ENCODE measurements around the gene TGFB2.

TGFB2 gene

DNA sequence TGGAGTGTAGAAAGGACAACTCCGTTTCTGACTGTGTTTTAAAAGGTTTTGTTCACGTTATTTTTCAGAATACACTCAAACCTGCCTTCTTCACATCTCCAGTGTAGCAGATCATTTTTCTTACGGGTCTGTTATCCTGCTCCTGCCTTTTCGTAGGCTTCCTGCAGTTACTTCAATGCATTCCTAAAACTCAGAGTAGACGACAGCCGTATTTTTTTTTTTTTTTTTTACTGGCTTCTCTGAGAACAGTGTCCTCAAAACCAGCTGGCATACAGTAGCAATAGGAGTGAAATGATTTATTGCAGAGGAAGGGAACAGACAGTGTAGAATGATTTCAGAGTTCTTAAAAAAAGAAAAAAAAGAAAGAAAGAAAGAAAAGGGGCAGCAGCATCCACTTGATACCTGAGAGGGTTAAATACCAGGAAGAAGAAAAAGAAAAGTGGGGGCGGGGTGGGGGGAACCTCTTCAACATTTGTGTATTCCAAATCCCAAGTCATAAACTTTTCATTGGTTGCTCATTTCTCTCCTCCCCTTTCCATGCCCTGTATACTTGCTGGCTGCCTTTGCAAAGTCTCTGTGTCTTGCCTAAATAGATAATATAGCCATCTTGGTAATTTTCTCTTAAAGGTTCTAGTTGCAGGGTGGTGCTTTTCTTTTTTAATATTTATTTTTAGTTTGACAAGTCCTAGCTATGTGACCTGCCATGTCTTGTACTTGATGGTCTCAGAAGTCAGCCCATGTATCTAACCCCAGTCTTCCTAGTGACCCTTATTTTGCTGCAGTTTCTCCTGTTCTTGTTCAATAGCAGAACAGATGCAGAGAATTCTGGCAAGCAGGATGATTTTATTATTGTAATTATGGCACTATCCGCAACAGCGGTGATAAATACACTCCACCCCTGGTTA is 2.8 kb downstream of the TGFB2 start:
- peaks cover 14% of the 10 kb centered on the region for H3K36me3 ChIP-seq (replicated peaks; ENCODE audit: low read depth, low read length)
- H4K20me1 ChIP-seq (ENCODE audit: insufficient read depth, low read length): no peaks in the 10 kb centered on the region
- H3K79me2 ChIP-seq (ENCODE audit: low read length): no peaks in the 10 kb centered on the region
- no peak overlapping the region for H3K4me2 ChIP-seq (ENCODE audit: low read length)
- no peak overlapping the region for H3K9ac ChIP-seq (ENCODE audit: low read length)
- H3K4me1 ChIP-seq (ENCODE audit: low read length): peaks cover 10% of the 10 kb centered on the region
- peaks cover 5% of the 10 kb centered on the region for H3K27me3 ChIP-seq (ENCODE audit: low read depth, low read length)
- no peak overlapping the region for H2AFZ ChIP-seq (ENCODE audit: low read depth, low read length)
- H3K9me3 ChIP-seq (ENCODE audit: insufficient read depth, low read length): no peaks in the 10 kb centered on the region
- no peak overlapping the region for H3K27ac ChIP-seq (ENCODE audit: low read length)
- TF ChIP-seq, protein P1, sequence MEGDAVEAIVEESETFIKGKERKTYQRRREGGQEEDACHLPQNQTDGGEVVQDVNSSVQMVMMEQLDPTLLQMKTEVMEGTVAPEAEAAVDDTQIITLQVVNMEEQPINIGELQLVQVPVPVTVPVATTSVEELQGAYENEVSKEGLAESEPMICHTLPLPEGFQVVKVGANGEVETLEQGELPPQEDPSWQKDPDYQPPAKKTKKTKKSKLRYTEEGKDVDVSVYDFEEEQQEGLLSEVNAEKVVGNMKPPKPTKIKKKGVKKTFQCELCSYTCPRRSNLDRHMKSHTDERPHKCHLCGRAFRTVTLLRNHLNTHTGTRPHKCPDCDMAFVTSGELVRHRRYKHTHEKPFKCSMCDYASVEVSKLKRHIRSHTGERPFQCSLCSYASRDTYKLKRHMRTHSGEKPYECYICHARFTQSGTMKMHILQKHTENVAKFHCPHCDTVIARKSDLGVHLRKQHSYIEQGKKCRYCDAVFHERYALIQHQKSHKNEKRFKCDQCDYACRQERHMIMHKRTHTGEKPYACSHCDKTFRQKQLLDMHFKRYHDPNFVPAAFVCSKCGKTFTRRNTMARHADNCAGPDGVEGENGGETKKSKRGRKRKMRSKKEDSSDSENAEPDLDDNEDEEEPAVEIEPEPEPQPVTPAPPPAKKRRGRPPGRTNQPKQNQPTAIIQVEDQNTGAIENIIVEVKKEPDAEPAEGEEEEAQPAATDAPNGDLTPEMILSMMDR (IDR thresholded peaks at IDR 0.05; ENCODE audit: low read depth, low read length): no peak
- no peak for TF ChIP-seq EZH2phosphoT487 (IDR thresholded peaks at IDR 0.05; ENCODE audit: low read depth)
- H3K4me3 ChIP-seq (ENCODE audit: low read length): no peak overlapping the region

DNA sequence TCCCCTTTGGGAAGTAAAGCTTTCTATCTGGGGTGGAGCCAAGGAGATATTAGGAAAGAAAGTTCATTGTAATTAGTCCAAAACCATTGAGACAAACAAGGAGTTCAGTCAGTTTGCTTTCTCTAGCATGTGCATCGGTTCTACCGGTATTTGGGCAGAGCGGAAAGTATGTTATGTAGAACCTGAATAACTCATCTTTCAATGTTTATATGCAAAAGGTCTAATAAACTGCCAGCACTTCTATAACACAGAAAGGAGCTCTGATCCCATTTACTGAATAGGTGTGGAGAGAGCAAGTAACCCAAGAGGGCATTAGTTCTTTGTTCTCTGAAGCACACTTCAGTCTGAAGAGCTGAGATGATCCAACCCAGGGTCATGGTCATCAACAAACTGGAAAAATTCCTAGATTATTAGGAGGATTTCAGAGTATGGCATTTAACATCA is 3.5 kb downstream of the TGFB2 start:
- Histone ChIP-seq H4K20me1 (ENCODE audit: insufficient read depth, low read length) (no peaks in the 10 kb centered on the region), H2AFZ (ENCODE audit: low read depth, low read length) (no peak overlapping the region), H3K4me2 (ENCODE audit: low read length) (no peak overlapping the region), H3K79me2 (ENCODE audit: low read length) (no peaks in the 10 kb centered on the region), H3K27ac (ENCODE audit: low read length) (no peak overlapping the region), H3K36me3 (replicated peaks; ENCODE audit: low read depth, low read length) (peaks cover 14% of the 10 kb centered on the region), H3K27me3 (ENCODE audit: low read depth, low read length) (peaks cover 5% of the 10 kb centered on the region), H3K4me1 (ENCODE audit: low read length) (peaks cover 10% of the 10 kb centered on the region), H3K4me3 (ENCODE audit: low read length) (no peak overlapping the region), H3K9me3 (ENCODE audit: insufficient read depth, low read length) (no peaks in the 10 kb centered on the region), H3K9ac (ENCODE audit: low read length) (no peak overlapping the region)
- TF ChIP-seq, protein P1 (IDR thresholded peaks at IDR 0.05; ENCODE audit: low read depth, low read length): no peak
- no peak for TF ChIP-seq EZH2phosphoT487 (IDR thresholded peaks at IDR 0.05; ENCODE audit: low read depth)

DNA sequence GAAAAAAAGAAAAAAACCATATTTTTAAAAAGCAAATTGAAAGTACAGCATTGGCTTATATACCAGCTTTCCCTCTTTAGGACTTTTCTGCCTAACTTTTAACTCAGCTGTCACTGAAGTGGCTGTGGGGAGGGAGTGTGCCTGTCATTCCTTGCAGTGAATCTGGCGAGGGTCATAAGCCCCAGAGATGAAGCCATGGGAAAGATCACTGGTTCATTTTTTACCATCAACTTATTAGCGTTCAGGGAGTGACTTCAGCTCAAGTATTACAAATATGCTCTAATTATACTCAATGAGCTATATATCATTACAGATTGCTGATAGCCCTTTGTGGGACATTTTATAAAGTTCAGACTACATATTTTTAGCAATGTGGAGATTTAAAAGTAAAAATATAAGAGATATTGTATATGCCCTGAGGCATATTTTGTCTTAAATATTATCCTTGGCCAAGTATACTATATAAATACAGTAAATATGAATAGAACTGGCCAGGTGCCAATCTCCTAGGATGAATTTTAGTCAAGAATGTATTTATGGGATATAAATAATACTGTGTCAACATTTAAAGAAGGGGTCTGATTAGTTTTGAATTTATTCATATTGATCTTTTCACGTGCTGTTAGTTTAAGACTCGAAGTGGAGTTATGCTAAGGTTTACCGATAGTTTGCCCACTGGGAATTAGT is 4.4 kb downstream of the TGFB2 start:
- H2AFZ ChIP-seq (ENCODE audit: low read depth, low read length): no peak overlapping the region
- no peak overlapping the region for H3K9ac ChIP-seq (ENCODE audit: low read length)
- 0 out of 2 replicates have a peak overlapping the region, but pooled peaks have one; percentile 2 for H3K4me3 ChIP-seq (ENCODE audit: low read length)
- no peaks in the 10 kb centered on the region for H3K9me3 ChIP-seq (ENCODE audit: insufficient read depth, low read length)
- peaks cover 10% of the 10 kb centered on the region for H3K4me1 ChIP-seq (ENCODE audit: low read length)
- no peaks in the 10 kb centered on the region for H3K79me2 ChIP-seq (ENCODE audit: low read length)
- no peak overlapping the region for H3K27ac ChIP-seq (ENCODE audit: low read length)
- peak overlapping the region; percentile 37 for H3K4me2 ChIP-seq (ENCODE audit: low read length)
- no peaks in the 10 kb centered on the region for H4K20me1 ChIP-seq (ENCODE audit: insufficient read depth, low read length)
- H3K36me3 ChIP-seq (replicated peaks; ENCODE audit: low read depth, low read length): peaks cover 7% of the 10 kb centered on the region
- peaks cover 5% of the 10 kb centered on the region for H3K27me3 ChIP-seq (ENCODE audit: low read depth, low read length)
- no peak for TF ChIP-seq EZH2phosphoT487 (IDR thresholded peaks at IDR 0.05; ENCODE audit: low read depth)
- TF ChIP-seq, protein P1 (IDR thresholded peaks at IDR 0.05; ENCODE audit: low read depth, low read length): no peak

DNA sequence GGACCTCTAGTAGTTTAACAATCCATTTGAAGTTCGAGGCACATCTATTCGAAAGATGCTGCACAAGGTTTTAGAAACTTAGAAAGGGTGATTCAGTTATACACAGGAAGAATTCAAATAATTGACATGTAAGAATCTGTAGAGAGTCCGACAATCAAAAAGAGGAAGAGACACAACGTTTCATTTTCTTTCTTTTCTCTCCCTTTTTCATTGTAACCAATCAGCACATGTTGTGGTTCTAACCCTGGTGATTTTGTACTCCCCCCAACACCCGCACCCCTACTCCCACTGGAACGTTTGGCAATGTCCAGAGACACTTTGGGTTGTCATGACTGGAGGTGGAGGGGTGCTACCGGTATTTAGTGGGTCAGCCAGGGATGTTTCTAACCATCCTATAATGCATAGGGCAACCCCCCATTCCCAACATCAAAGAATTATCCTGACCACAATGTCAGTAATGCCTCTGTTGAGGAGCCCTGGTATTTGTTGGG is 4.9 kb downstream of the TGFB2 start:
- Histone ChIP-seq H3K27ac (ENCODE audit: low read length) (no peak overlapping the region), H3K36me3 (replicated peaks; ENCODE audit: low read depth, low read length) (peaks cover 1% of the 10 kb centered on the region), H3K27me3 (ENCODE audit: low read depth, low read length) (peaks cover 5% of the 10 kb centered on the region), H3K9ac (ENCODE audit: low read length) (no peak overlapping the region), H3K4me2 (ENCODE audit: low read length) (peak overlapping the region; percentile 37), H3K9me3 (ENCODE audit: insufficient read depth, low read length) (no peaks in the 10 kb centered on the region), H3K79me2 (ENCODE audit: low read length) (no peaks in the 10 kb centered on the region), H3K4me3 (ENCODE audit: low read length) (0 out of 2 replicates have a peak overlapping the region, but pooled peaks have one; percentile 2), H2AFZ (ENCODE audit: low read depth, low read length) (no peak overlapping the region), H3K4me1 (ENCODE audit: low read length) (peaks cover 10% of the 10 kb centered on the region), H4K20me1 (ENCODE audit: insufficient read depth, low read length) (no peaks in the 10 kb centered on the region)
- TF ChIP-seq, protein P1 (IDR thresholded peaks at IDR 0.05; ENCODE audit: low read depth, low read length): no peak
- TF ChIP-seq EZH2phosphoT487 (IDR thresholded peaks at IDR 0.05; ENCODE audit: low read depth): no peak
